IPS DF 6.9 (cell line): ENCODE measurements around the gene FASN.

Experiments
- DNase-seq: peaks from one replicate; pipeline ENCODE4 v3.0.0-alpha.2; 2013; ENCODE audit warnings: low read depth, low spot score
- H3K27ac ChIP-seq: one replicate; pipeline ENCODE4 v1.5.1; 2013; ENCODE audit warnings: low read length, control low read depth
- H3K27me3 ChIP-seq: 2 replicates; pipeline ENCODE4 v1.6.1; 2013; ENCODE audit warnings: mild to moderate bottlenecking, low read length; ENCODE audit not compliant: control insufficient read depth, insufficient read depth
- H3K36me3 ChIP-seq: 2 replicates; pipeline ENCODE4 v1.6.1; 2013; ENCODE audit warnings: low read length; ENCODE audit not compliant: control insufficient read depth, insufficient read depth
- H3K4me1 ChIP-seq: 2 replicates; pipeline ENCODE4 v1.6.1; 2013; ENCODE audit warnings: low read length; ENCODE audit not compliant: control insufficient read depth, insufficient read depth
- H3K4me3 ChIP-seq: 2 replicates; pipeline ENCODE4 v1.5.1; 2013; ENCODE audit warnings: mild to moderate bottlenecking, low read length
- H3K9me3 ChIP-seq: 2 replicates; pipeline ENCODE4 v1.6.1; 2013; ENCODE audit warnings: low read length, inconsistent platforms; ENCODE audit not compliant: control insufficient read depth, insufficient read depth
- WGBS: extraction: QIAGEN DNeasy Blood & Tissue Kit; methylation state at CpG from one replicate; pipeline ENCODE4 v1.1.7; 2013; ENCODE audit warnings: mixed read lengths, missing lambda C conversion rate; ENCODE audit not compliant: insufficient read length, insufficient coverage; 5-methylcytosine and 5-hydroxymethylcytosine counted together

FASN gene

DNA sequence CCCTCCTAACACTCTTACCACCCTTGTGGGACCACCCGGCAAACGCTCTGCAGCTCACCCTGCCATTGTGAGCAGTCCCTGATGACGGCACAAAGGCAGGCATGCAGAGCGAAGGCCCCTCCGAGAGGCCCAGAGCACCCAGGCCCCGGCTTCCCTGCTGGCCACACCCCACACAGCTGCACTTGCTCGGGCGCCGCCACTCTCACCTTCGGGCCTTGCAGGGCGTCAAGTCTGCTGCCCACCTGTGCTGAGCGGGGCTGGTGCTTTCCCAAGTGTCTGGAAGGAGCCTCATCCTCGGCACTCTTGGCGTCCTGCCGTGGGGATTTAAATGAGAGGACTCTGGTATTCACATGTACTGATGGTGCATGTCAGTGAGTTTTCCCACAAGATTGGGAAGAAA lies 30.3 kb upstream of the FASN start:
- no peak overlapping the region for H3K4me3 ChIP-seq
- H3K36me3 ChIP-seq, result no peaks in the 10 kb centered on the region
- DNase-seq, result no peak
- no CpG with 5 or more reads among the region's 15 CpGs for WGBS
- no peaks in the 10 kb centered on the region for H3K4me1 ChIP-seq
- no peaks in the 10 kb centered on the region for H3K27me3 ChIP-seq
- no peak overlapping the region for H3K27ac ChIP-seq
- H3K9me3 ChIP-seq, result no peaks in the 10 kb centered on the region

DNA sequence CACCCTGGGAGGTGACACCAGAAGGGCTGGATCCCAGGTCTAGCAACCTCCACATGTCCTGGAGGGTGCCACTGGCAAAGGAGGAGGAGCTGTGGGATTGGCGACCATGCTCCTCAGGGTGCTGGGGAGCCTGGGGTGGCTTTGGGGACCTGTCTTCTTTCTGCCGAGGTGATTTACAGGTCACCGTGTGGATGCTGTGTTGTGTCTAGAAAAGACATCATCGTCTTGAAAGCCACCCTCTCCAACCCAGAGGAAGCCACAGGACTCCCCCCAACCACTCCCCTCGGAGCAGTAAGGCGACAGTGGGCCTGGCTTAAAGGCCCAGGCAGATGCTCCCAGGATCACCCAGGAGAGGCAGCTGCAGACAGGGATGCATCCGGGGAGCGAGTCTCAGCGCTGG lies 29.7 kb upstream of the FASN start:
- Histone ChIP-seq H3K9me3 (no peaks in the 10 kb centered on the region), H3K27ac (no peak overlapping the region), H3K4me3 (no peak overlapping the region), H3K36me3 (no peaks in the 10 kb centered on the region), H3K4me1 (no peaks in the 10 kb centered on the region), H3K27me3 (no peaks in the 10 kb centered on the region)
- WGBS, result no CpG with 5 or more reads among the region's 9 CpGs
- no peak for DNase-seq

DNA sequence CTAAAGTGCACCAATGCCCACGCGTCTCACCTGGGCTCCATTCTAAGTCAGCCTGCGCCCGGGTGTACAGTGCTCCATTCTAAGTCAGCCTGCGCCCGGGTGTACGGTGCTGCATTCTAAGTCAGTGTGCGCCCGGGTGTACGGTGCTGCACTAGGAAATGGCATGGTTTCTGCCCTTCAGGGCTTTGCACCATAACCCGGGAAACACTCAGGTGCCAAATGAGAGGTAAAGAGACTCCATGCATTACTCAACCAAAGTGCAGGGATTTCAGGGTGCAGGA lies 29.2 kb upstream of the FASN start:
- no peaks in the 10 kb centered on the region for H3K27me3 ChIP-seq
- no peak overlapping the region for H3K4me3 ChIP-seq
- H3K36me3 ChIP-seq, result no peaks in the 10 kb centered on the region
- H3K4me1 ChIP-seq, result no peaks in the 10 kb centered on the region
- WGBS, result no CpG with 5 or more reads among the region's 11 CpGs
- H3K9me3 ChIP-seq, result no peaks in the 10 kb centered on the region
- H3K27ac ChIP-seq, result no peak overlapping the region
- no peak for DNase-seq

DNA sequence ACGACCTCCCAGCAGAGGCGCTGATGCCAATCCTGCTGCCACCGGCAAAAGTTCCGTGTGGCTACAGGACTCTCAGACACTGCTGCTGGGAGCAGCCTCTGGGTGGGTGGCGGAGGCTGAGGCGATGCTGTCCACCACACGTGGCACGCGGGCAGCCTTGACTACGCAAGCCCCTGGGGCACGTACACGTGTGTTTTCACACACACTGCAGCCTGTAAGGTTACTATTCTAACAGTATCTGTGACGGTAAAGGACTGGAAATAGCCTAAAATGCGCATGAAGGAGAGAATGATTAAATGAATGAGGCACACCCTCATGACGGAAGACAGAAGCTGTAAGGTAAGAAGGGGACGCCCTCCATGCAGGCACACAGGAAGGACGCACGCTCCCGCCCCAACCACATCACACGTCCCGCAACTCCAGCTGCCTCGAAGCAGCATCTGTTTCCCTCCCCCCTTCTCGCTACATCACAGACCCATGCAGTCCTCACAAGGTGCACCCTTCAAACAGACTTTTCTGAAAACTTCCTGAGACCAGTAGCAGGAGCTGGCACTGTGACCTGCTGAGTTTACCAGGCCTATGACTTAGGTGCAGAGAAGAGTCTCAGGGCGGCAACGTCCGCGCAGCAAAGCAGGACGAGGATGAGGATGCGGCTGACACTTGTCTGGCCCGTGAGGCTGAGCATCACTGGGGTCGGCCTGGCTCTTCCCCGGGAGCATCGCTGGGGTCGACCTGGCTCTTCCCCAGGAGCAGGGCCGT lies 28.7 kb upstream of the FASN start:
- Histone ChIP-seq H3K4me1 (no peaks in the 10 kb centered on the region), H3K36me3 (no peaks in the 10 kb centered on the region), H3K9me3 (no peaks in the 10 kb centered on the region), H3K4me3 (no peak overlapping the region), H3K27me3 (no peaks in the 10 kb centered on the region), H3K27ac (no peak overlapping the region)
- DNase-seq, result no peak
- no CpG with 5 or more reads among the region's 35 CpGs for WGBS

DNA sequence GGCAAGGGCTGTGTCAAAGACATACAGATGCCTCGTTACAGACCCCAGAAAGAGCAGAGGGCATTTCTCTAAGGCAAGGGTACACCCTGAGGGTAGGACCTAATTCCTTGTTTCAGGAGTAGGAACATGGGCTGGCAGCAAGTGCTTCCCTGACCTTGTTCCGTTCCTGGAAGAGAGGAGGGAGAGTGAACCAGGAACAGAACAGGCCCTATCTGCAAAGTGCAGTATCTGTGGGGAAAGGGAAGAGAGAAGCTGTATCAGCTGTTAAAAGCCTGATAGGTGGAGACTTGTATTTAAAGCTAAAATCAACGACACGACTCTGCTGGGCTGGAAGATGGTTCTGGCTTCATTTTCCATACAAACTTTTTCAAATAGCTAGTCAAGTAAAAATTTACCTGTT lies 26.1 kb upstream of the FASN start:
- H3K27me3 ChIP-seq, result no peaks in the 10 kb centered on the region
- no CpG with 5 or more reads among the region's 4 CpGs for WGBS
- DNase-seq, result no peak

DNA sequence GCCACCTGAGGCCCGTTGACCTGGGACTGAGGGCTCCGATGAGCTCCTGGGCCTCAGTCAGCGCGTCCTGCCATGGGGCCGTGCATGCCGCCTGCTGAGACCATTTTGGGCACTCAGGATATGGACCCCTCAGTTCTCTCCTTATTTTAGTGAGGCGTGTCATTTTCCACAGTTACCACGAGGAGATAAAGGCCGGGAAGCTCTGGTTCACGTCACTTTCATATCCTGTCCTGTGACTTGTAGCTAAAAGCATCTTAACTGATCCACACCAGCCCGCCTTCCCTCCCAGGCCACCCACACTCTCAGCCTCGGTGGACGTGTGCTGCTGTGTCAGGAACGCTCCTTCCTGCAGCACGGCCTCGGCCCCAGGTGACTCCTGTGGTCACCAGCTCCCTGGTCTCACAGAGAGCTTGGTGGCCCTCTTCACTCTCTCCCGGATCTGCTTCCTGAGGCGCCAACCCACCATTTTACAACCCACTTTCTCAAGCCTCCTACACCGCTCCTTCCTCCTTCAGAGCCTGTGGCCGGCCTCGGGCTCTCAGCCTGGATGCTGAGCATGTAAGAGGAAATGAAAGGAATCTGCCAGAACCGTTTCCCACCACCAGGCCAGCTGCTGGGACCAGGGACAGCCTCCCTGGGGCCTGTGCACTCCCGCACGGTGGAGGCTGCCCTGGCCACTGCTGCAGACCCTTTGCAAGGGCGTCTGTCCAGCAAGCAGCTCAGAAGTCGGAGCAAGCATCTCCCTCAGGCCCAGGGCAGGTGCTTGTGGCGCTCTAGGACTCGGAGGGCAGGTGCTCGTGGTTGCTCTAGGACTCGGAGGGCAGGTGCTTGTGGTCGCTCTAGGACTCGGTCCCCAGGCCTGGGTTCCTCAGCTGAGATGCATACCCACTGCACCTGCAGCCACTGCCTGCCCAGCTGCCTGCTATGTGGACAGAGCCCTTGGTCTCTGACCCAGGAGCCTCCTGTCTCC lies 23.9 kb upstream of the FASN start:
- no CpG with 5 or more reads among the region's 32 CpGs for WGBS
- no peak for DNase-seq
- Histone ChIP-seq H3K9me3 (no peaks in the 10 kb centered on the region), H3K27ac (no peak overlapping the region), H3K36me3 (no peaks in the 10 kb centered on the region), H3K27me3 (no peaks in the 10 kb centered on the region), H3K4me3 (no peak overlapping the region), H3K4me1 (no peaks in the 10 kb centered on the region)

More for the DNA sequence above, 26.1 kb upstream of the FASN start:
- no peak overlapping the region for H3K27ac ChIP-seq
- no peaks in the 10 kb centered on the region for H3K9me3 ChIP-seq
- no peaks in the 10 kb centered on the region for H3K36me3 ChIP-seq
- no peaks in the 10 kb centered on the region for H3K4me1 ChIP-seq
- H3K4me3 ChIP-seq, result no peak overlapping the region

DNA sequence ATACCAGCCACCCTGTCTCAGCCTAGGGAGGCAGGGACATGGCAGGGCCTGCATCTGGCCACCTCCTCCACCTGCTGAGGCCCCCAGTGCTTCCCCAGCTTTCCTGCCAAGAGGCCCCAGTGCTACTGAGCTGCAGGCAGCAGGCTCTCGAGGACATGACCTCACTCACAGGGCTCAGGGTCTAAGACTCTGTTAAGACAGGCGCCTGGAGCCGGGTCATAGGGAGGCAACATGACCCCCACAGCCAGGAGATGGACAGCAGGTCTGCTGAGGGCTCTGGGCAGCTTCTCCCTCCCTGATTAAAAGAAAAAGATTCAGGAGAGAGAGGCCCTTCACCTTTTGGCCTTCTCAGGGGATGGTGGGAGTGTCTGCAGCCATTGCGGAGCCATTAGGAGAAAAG lies 23.2 kb upstream of the FASN start:
- Histone ChIP-seq H3K27ac (no peak overlapping the region), H3K36me3 (no peaks in the 10 kb centered on the region), H3K9me3 (no peaks in the 10 kb centered on the region), H3K4me1 (0 out of 2 replicates have a peak, but pooled peaks cover 2% of the 10 kb centered on the region), H3K4me3 (no peak overlapping the region), H3K27me3 (no peaks in the 10 kb centered on the region)
- no CpG with 5 or more reads among the region's 4 CpGs for WGBS
- DNase-seq, result no peak

DNA sequence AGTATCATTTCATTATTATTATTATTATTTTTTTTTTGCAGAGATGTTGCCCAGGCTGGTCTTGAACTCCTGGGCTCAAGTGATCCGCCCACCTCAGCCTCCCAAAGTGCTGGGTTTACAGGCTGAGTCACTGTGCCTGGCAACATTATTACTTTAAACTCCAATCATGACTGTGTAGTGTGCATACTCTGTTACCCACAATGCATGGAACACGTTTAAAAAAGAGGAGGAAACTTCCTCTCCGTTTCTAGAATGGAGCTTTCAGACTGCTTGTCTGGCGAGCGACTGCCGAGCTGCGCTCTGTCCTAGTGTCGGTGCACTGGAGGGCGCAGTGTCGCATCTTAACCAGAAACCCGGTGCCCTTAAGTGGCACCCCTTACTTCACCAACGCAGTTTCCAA lies 22.1 kb upstream of the FASN start:
- H3K27me3 ChIP-seq, result no peaks in the 10 kb centered on the region
- H3K27ac ChIP-seq, result no peak overlapping the region
- no peaks in the 10 kb centered on the region for H3K9me3 ChIP-seq
- no CpG with 5 or more reads among the region's 12 CpGs for WGBS
- H3K4me1 ChIP-seq, result 0 out of 2 replicates have a peak, but pooled peaks cover 2% of the 10 kb centered on the region
- no peak overlapping the region for H3K4me3 ChIP-seq
- H3K36me3 ChIP-seq, result no peaks in the 10 kb centered on the region
- no peak for DNase-seq

DNA sequence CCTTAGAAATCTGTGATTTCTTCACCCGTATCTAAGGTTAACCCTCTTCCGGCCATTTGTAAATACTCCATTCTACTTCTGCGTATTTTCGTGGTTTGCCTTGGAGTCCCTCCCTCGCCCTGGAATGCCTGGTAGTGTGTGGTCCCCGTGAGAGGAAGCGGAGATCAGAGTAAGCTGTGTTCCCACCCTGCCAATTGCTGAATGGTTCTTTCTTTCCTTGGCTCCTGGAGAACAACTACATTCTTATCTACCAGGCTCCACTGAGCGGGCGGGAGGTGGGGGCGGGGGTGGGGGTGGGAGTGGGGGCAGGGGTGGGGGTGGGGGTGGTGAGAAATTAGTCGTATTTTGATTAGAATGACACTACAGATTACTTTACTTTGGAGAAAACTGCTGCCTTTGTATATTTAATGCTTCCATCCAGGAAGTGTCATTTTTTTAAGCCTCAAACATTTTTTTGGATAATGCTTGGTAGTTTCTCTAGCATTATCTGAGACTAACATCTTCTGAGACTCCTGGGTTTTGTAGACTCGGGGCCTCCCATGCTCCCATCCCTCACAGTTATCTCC lies 20.9 kb upstream of the FASN start:
- WGBS, result no CpG with 5 or more reads among the region's 12 CpGs
- H3K27ac ChIP-seq, result no peak overlapping the region

DNA sequence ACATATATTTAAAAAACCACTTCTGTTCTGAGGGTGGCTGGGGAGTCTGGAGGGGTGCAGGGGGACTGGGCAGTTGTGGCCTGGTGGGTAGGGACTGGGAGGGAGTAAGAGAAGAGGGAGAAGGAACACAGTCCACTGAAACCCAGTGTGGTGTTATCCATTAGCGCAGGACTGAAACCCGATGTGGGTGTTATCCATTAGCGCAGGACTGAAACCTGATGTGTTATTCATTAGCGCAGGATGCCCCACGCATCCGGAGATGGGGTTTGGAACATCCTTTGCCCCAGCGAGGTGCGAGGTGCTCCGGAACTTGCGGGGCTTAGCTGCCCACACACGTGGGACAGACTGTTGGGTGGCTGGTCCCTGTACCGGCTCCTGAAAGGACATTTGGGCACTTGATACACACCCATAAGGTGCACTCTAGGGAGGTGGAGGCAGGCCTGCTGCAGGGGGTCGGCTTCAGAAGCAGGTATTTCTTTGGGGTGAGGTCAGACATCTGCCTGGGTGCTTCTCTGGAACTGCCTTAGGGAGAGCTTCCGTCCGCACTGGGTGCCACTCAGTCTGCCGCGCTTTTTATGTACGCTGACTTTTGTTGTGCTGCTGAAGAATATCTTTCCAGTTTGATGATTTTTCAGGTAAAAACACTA lies 20.3 kb upstream of the FASN start:
- Histone ChIP-seq H3K27me3 (no peaks in the 10 kb centered on the region), H3K4me1 (0 out of 2 replicates have a peak, but pooled peaks cover 2% of the 10 kb centered on the region)
- WGBS, result no CpG with 5 or more reads among the region's 18 CpGs

More for the DNA sequence above, 20.9 kb upstream of the FASN start:
- Histone ChIP-seq H3K36me3 (no peaks in the 10 kb centered on the region), H3K9me3 (no peaks in the 10 kb centered on the region), H3K4me3 (no peak overlapping the region), H3K27me3 (no peaks in the 10 kb centered on the region), H3K4me1 (0 out of 2 replicates have a peak, but pooled peaks cover 2% of the 10 kb centered on the region)
- DNase-seq, result no peak

More for the DNA sequence above, 20.3 kb upstream of the FASN start:
- no peak for DNase-seq
- H3K27ac ChIP-seq, result no peak overlapping the region
- H3K4me3 ChIP-seq, result no peak overlapping the region
- no peaks in the 10 kb centered on the region for H3K36me3 ChIP-seq
- H3K9me3 ChIP-seq, result no peaks in the 10 kb centered on the region
